GM12878 (cell line): ENCODE data around the gene IRF1. TPM values are rescaled to one million over a fixed set of nuclear protein-coding genes. Genes with fewer than 3 reads are reported as not detected.

Experiments used
- BCL11A ChIP-seq: IDR thresholded peaks from 2 replicates; pipeline ENCODE4 v1.6.1; 2011; ENCODE audit warnings: low read depth, low read length
- GATAD2B ChIP-seq: fragments of 450-650 bp; conservative IDR thresholded peaks from 2 replicates; pipeline ENCODE4 v1.6.1; 2017; ENCODE audit warnings: low read depth, mild to moderate bottlenecking, moderate library complexity
- KLF5 ChIP-seq: fragments of 450-650 bp; IDR thresholded peaks from 2 replicates; pipeline ENCODE4 v1.6.1; 2014; ENCODE audit warnings: mild to moderate bottlenecking; ENCODE audit not compliant: partially characterized antibody
- LARP7 ChIP-seq: fragments of 450-650 bp; IDR thresholded peaks from 2 replicates; pipeline ENCODE4 v1.6.1; 2017; ENCODE audit warnings: mild to moderate bottlenecking
- MEF2A ChIP-seq: IDR thresholded peaks from 2 replicates; pipeline ENCODE4 v1.6.1; 2011; ENCODE audit warnings: low read depth, mild to moderate bottlenecking, low read length, moderate library complexity; ENCODE audit not compliant: insufficient read depth
- NFXL1 ChIP-seq: fragments of 450-650 bp; IDR thresholded peaks from 2 replicates; pipeline ENCODE4 v1.6.1; 2017; ENCODE audit warnings: antibody characterized with exemption, mild to moderate bottlenecking, borderline replicate concordance
- PAX8 ChIP-seq: fragments of 450-650 bp; IDR thresholded peaks from 2 replicates; pipeline ENCODE4 v1.6.1; 2017; ENCODE audit warnings: mild to moderate bottlenecking, moderate library complexity
- POU2F2 ChIP-seq: IDR thresholded peaks from 3 replicates; pipeline ENCODE4 v1.6.1; 2011; ENCODE audit warnings: low read depth, mild to moderate bottlenecking, low read length, borderline replicate concordance
- STAT3 ChIP-seq: IDR thresholded peaks from 2 replicates; pipeline ENCODE4 v1.6.1; 2011; ENCODE audit warnings: low read depth, low read length, improper control_type of control experiment
- polyA plus RNA-seq, 11 experiments: library from polyadenylated mRNA; depleted of rRNA in 4 of 11; unstranded in 6 of 11; stranded (reverse) in 5 of 11; fragments of >200 nt; fragmentation: Nextera tagmentation in 4 of 11; fragmentation: Illumina TruSeq in 1 of 11; extraction: Ambion mirVana in 4 of 11; extraction: Trizol in 1 of 11; gene quantifications; 1 replicate in 1 of 11; 2 replicates in 10 of 11; pipeline versions ENCODE4 v1.2.1 to v1.2.3, GENCODE V29; 2011 to 2016; ENCODE audit warnings: inconsistent platforms in 2 of 11, missing spikeins in 2 of 11, low read depth in 1 of 11
- total RNA-seq, 4 experiments: library from RNA; depleted of rRNA in 3 of 4; stranded (reverse); fragments of >200 nt in 3 of 4; fragmentation: Illumina TruSeq in 1 of 4; extraction: Trizol in 1 of 4; gene quantifications; 2 replicates each; pipeline versions ENCODE4 v1.2.1 to v1.2.3, GENCODE V29; 2013 to 2021
- TF ChIP-seq, protein P1 (sequence below): fragments of 450-650 bp; IDR thresholded peaks from 2 replicates; pipeline ENCODE4 v1.6.1; 2017; ENCODE audit warnings: borderline replicate concordance
- TF ChIP-seq, protein P2 (sequence below): fragments of 450-650 bp; IDR thresholded peaks from 2 replicates; pipeline ENCODE4 v1.6.1; 2017; ENCODE audit warnings: mild to moderate bottlenecking, low read depth, inconsistent platforms; ENCODE audit not compliant: poor library complexity, severe bottlenecking
- TF ChIP-seq, protein P3 (sequence below): fragments of 450-650 bp; IDR thresholded peaks from 2 replicates; pipeline ENCODE4 v1.6.1; 2014; ENCODE audit warnings: mild to moderate bottlenecking

IRF1 gene
- total and polyA plus RNA-seq, 10 of the 15 experiments (the other 5 are each of a cell fraction or from before 2014, with no cell fraction given), result 6.9 to 68.0 (median 49.6) TPM

DNA sequence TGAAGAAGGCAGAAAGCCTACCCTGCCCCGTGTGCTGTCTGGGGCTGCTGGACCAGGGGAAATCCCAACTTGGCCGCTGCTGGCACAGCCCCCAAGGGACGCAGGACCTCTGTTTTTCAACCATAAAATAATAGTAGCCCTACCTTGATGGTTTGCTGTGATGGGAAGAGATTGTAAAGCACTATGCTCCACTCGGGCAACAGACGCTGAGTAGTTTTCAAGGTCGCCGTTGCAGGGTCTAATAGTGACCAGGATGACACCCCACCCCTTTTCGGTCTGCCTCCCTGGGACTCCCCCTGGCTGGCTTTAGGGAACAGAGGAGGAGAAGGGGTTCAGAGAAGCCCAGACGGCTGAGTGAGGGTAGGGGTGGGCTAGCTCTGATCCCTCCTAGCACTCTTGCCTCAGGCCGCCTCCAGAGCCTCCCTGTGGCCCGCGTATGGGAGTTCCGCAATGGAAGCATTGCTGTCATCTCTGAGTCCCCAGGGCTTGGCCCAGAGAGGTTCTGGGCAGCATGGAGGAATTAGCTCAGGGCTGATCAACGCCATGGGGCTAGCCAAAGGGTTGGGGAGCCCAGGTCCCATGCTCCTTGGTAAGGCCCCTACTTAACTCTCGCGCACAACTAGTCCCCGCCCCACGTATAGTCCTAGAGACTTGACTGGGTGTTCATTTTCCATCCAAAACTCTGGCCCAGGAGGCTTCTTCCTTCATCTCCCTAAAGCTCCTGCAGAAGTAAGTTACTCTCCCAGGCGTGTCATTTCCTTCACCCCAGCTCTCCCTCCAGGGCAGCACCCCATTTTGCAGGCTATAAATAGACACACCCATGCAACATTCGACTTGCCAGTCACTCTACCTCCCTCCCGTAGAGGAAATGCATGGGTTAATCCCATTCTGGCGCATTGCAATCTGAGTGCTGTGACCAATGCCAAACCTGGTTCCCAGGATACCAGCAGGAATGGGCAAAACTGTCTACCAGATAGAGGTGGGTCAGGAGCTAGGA is 1.1 kb upstream of the IRF1 start (continued):
- TF ChIP-seq STAT3, result no peak
- TF ChIP-seq KLF5, result no peak
- no peak for TF ChIP-seq NFXL1
- no peak for TF ChIP-seq MEF2A
- TF ChIP-seq, protein P1, sequence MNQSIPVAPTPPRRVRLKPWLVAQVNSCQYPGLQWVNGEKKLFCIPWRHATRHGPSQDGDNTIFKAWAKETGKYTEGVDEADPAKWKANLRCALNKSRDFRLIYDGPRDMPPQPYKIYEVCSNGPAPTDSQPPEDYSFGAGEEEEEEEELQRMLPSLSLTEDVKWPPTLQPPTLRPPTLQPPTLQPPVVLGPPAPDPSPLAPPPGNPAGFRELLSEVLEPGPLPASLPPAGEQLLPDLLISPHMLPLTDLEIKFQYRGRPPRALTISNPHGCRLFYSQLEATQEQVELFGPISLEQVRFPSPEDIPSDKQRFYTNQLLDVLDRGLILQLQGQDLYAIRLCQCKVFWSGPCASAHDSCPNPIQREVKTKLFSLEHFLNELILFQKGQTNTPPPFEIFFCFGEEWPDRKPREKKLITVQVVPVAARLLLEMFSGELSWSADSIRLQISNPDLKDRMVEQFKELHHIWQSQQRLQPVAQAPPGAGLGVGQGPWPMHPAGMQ, result no peak
- no peak for TF ChIP-seq PAX8
- TF ChIP-seq BCL11A, result no peak
- no peak for TF ChIP-seq POU2F2
- TF ChIP-seq, protein P2, sequence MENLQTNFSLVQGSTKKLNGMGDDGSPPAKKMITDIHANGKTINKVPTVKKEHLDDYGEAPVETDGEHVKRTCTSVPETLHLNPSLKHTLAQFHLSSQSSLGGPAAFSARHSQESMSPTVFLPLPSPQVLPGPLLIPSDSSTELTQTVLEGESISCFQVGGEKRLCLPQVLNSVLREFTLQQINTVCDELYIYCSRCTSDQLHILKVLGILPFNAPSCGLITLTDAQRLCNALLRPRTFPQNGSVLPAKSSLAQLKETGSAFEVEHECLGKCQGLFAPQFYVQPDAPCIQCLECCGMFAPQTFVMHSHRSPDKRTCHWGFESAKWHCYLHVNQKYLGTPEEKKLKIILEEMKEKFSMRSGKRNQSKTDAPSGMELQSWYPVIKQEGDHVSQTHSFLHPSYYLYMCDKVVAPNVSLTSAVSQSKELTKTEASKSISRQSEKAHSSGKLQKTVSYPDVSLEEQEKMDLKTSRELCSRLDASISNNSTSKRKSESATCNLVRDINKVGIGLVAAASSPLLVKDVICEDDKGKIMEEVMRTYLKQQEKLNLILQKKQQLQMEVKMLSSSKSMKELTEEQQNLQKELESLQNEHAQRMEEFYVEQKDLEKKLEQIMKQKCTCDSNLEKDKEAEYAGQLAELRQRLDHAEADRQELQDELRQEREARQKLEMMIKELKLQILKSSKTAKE, result peak; percentile 14
- TF ChIP-seq, protein P3, sequence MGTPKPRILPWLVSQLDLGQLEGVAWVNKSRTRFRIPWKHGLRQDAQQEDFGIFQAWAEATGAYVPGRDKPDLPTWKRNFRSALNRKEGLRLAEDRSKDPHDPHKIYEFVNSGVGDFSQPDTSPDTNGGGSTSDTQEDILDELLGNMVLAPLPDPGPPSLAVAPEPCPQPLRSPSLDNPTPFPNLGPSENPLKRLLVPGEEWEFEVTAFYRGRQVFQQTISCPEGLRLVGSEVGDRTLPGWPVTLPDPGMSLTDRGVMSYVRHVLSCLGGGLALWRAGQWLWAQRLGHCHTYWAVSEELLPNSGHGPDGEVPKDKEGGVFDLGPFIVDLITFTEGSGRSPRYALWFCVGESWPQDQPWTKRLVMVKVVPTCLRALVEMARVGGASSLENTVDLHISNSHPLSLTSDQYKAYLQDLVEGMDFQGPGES, result no peak
- TF ChIP-seq LARP7, result no peak
- 0 out of 2 replicates have a peak, but pooled peaks have one; percentile 3 for TF ChIP-seq GATAD2B
